Endothelial cell of umbilical vein (primary cell): Measurements from ENCODE around the gene L3MBTL4.

Source experiments
- EZH2 ChIP-seq: IDR thresholded peaks from 2 replicates; pipeline ENCODE4 v1.6.1; 2012; ENCODE audit warnings: borderline replicate concordance, low read depth, mild to moderate bottlenecking, moderate library complexity, low read length, inconsistent platforms; ENCODE audit not compliant: severe bottlenecking
- POLR2AphosphoS5 ChIP-seq: IDR thresholded peaks from 2 replicates; pipeline ENCODE4 v1.6.1; 2012; ENCODE audit warnings: low read depth, mild to moderate bottlenecking, control low read depth, low read length, moderate library complexity; ENCODE audit not compliant: insufficient read depth
- TF ChIP-seq, protein P1 (sequence below), 2 donors: IDR thresholded peaks; 1 replicate in 1 of 2; 2 replicates in 1 of 2; pipeline ENCODE4 v1.5.1; 2011; ENCODE audit warnings: low read length in 2 of 2, mild to moderate bottlenecking in 2 of 2, moderate library complexity in 2 of 2, control low read depth in 1 of 2, inconsistent platforms in 1 of 2, low read depth in 1 of 2; ENCODE audit not compliant: insufficient read depth in 1 of 2; ENCODE audit errors: extremely low read depth in 1 of 2

DNA sequence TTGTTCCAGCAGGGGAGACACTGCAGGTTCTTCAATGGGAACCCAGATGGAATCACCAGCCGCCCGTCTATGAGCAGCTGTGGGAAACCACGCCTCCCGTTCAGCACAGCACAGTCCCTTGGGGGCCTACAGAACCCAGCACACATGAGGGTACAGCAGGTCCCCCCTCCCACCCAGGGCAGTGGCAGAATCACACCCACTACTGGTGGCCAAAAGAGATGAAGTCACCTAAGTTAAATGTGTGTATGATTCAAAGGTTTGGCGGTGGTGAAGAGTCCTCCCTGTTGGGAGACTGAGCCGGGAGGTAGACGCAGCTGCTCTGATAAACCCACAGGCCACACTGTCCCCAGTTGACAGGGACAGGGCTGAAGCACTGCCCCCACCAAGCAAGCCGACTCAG, 44.3 kb downstream of the L3MBTL4 start:
- TF ChIP-seq, protein P1, sequence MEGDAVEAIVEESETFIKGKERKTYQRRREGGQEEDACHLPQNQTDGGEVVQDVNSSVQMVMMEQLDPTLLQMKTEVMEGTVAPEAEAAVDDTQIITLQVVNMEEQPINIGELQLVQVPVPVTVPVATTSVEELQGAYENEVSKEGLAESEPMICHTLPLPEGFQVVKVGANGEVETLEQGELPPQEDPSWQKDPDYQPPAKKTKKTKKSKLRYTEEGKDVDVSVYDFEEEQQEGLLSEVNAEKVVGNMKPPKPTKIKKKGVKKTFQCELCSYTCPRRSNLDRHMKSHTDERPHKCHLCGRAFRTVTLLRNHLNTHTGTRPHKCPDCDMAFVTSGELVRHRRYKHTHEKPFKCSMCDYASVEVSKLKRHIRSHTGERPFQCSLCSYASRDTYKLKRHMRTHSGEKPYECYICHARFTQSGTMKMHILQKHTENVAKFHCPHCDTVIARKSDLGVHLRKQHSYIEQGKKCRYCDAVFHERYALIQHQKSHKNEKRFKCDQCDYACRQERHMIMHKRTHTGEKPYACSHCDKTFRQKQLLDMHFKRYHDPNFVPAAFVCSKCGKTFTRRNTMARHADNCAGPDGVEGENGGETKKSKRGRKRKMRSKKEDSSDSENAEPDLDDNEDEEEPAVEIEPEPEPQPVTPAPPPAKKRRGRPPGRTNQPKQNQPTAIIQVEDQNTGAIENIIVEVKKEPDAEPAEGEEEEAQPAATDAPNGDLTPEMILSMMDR (IDR thresholded peaks at IDR 0.05; ENCODE audit: extremely low read depth in 1 of 2, insufficient read depth in 1 of 2, low read depth in 1 of 2, low read length in 2 of 2), result no peak
- TF ChIP-seq POLR2AphosphoS5 (no peak), EZH2 (no peak)
